Astrocyte (in vitro differentiated cells and primary cell): ENCODE results near the gene RANBP17.

Source experiments
- EZH2 ChIP-seq: IDR thresholded peaks from 2 replicates; pipeline ENCODE4 v1.6.1; 2012; ENCODE audit warnings: mild to moderate bottlenecking, low read length, inconsistent platforms; ENCODE audit not compliant: insufficient read depth
- TF ChIP-seq, protein P1 (sequence below): IDR thresholded peaks from 2 replicates; pipeline ENCODE4 v1.5.1; 2011; ENCODE audit warnings: low read depth, mild to moderate bottlenecking, inconsistent platforms, low read length, moderate library complexity; ENCODE audit not compliant: insufficient read depth

DNA sequence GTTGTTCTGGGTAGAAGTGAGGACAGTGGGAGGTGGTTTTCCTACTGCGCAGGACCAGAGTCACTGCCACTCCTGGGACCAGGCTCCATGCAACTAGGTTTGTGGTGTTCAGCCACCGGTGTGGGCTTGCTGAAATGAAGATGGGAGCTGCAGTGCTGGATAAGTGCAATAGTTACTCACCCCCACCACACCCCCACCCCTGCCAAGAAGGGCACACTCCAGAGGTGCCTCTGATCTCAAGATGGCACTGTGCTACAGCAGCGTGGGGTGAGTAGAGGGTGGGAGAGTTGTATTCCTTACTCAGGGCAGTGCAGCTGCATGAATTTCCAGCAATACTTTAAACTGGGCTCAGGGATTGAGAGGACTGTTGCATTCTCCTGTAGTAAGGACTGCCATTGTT lies 259.8 kb downstream of the RANBP17 start:
- TF ChIP-seq EZH2 = no peak
- TF ChIP-seq, protein P1, sequence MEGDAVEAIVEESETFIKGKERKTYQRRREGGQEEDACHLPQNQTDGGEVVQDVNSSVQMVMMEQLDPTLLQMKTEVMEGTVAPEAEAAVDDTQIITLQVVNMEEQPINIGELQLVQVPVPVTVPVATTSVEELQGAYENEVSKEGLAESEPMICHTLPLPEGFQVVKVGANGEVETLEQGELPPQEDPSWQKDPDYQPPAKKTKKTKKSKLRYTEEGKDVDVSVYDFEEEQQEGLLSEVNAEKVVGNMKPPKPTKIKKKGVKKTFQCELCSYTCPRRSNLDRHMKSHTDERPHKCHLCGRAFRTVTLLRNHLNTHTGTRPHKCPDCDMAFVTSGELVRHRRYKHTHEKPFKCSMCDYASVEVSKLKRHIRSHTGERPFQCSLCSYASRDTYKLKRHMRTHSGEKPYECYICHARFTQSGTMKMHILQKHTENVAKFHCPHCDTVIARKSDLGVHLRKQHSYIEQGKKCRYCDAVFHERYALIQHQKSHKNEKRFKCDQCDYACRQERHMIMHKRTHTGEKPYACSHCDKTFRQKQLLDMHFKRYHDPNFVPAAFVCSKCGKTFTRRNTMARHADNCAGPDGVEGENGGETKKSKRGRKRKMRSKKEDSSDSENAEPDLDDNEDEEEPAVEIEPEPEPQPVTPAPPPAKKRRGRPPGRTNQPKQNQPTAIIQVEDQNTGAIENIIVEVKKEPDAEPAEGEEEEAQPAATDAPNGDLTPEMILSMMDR = no peak
